ENCODE measurements around the gene MUC5B.

DNA sequence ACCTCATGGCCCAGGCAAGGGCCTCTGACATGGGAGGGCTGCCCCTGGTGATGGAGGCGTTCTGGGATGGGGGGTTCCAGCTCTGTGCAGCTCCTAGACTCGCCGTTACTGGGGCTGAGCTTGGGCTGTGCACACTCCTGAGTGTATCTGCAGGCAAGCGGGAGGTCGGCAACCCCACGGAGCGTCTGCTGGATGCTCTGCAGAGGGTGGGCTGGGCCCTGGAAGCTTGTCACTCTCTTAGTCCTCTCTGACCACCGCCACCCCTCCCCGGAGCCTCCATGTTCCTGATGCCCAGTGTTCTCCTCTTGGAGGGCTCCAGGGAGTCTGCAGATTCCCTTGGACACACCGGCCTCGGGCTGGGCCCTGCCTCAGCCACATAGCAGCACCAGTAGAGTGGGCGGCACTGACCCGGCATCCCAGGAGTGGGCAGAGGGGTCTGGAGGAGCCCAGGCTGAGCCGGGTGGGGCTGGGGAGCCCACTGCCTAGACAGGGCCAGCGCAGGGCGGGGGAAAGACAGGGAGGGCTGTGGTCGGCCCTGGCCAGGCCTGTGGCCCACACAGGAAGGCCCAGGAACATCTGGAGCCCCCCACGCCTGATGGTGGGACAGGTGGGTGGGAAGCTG, 20.6 kb upstream of the MUC5B start:
- TF ChIP-seq GATA3 (IDR thresholded peaks at IDR 0.05; ENCODE audit: low read depth, low read length) (no peak), GATA2 (IDR thresholded peaks at IDR 0.05; ENCODE audit: low read depth, low read length) (no peak)
